Smooth muscle cell of trachea (primary cell): ENCODE data around the gene ZNF429. TPM values are rescaled to one million over a fixed set of nuclear protein-coding genes. Genes with fewer than 3 reads are reported as not detected.

Experiments
- total RNA-seq: library from RNA; depleted of rRNA; stranded (reverse); fragments of >200 nt; gene quantifications from 2 replicates; pipeline ENCODE4 v1.2.1, GENCODE V29; 2014

Gene ZNF429
- total RNA-seq: 9.6 and 9.9 TPM in 2 replicates

DNA sequence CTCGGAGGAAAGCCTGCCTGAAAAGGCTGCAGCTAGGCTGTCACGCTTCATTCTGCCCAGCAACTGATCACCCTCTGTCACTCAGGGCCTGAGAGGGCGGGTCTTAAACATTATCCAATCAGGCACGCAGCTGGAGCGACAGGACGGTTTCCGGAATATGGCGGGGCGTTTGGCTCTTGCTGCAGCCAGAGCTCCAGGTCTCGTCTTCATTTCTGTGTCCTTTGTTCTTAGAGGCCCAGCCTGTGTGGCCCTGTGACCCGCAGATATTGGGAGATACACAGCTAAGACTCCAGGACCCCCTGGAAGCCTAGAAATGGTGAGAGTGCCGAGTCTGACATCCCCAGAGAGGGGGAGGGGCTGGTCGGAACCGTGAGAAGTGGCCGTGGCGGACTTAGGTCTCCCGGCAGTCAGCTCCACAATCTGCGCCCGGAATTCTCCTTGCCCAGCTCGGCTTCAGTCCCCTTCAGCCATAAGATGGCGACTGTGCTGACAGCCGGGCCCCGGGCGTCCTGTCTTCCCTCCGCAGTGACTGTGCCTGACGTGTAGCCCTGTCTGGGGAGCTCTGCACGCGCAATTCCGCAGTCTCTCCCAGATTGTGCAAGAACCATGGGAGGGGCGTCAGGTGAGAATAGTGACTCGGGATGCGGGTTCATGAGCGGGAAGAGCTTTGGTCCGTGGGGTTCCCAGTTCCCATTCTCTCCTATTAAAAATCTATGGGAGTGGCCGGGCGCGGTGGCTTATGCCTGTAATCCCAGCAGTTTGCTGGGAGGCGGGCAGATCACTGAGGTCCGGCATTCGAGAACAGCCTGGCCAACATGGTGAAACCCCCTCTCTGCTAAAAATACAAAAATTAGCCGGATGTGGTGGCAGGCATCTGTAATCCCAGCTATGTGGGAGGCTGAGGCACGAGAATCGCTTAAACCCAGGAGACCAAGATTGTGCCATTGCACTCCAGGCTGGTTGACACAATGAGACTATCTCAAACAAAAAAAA lies at the start of gene ZNF429:
TSS of gene ZNF429 (plus strand) at position 144 of the 993 bp plus-strand sequence. CDS start at position 314, 170 bp downstream.

Other genes with a start within 250 kb of the ZNF429 start
- 3.6 and 8.3 TPM in 2 replicates for gene ZNF708, start 176.2 kb upstream of the ZNF429 start, total RNA-seq
- 1.7 and 6.0 TPM in 2 replicates for gene ZNF738, start 146.6 kb upstream of the ZNF429 start, total RNA-seq
- 28.1 and 28.5 TPM in 2 replicates for gene ZNF493, start 108.5 kb upstream of the ZNF429 start, total RNA-seq